ENCODE results near the gene KCNH5.
"Not testable (repeated sequence)": the region's sequence is repeated elsewhere in the genome, so short reads cannot be mapped to it uniquely, and the experiment has no call there.

KCNH5 gene

DNA sequence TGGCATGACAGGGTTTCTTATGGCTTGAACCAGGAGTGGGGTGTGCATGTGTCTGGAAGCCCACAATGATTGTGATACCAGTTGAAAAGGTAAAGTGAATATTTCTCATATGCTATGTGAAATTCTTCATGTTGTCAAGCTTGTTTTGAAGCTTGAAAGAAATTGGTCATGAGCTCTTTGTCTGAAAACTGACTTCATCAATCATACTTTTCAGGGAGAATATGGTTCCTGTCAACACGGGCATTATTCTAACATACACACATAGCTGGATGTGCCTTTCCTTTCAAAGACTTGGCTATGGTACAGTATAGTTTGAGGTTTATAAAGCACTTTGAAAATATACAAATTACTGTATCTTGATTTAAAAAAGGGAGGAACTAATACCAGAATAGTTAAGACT, 158.8 kb downstream of the KCNH5 start:
- no peak for DNase-seq (ENCODE audit: low read depth in 2 of 3, low spot score in 2 of 3)

DNA sequence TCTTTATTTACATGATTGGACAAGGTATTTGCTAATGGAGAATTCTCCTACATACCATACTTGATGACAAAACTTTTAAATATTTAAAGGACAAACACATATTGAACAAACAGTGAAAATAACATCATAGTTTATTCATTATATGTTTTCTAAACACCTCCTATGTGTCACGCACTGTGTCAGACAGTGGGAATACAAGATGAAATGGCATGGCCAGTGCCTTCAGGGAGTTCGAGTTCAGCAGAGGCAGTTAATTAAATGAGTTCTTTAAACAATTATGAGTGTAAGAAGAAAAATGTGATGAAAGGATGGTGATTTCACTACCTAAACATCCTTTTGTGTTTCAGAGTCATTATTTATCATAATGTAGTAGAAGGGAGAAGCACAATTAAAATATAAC, 159.8 kb downstream of the KCNH5 start:
- no peak for DNase-seq (ENCODE audit: low read depth in 2 of 3, low spot score in 2 of 3)

DNA sequence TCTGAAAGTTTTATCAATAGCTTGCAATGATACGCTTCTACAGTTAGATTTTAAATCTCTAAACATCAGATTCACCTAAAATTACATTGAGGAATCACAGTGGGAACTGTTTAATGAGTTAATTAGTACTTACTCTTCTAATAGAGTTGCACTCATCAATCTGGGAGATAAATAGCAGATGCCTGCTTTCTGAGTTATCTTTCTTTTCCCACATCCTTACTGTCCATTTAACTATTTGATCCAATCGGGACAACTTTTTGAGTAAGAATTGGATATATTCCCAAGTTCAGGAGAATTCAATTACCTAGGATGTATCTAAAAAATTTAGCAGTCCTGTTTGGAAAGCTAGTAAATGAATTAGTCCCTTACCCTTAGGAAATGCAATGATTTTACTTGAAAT, 162.3 kb downstream of the KCNH5 start:
- DNase-seq (ENCODE audit: low read depth in 2 of 3, low spot score in 2 of 3): no peak

DNA sequence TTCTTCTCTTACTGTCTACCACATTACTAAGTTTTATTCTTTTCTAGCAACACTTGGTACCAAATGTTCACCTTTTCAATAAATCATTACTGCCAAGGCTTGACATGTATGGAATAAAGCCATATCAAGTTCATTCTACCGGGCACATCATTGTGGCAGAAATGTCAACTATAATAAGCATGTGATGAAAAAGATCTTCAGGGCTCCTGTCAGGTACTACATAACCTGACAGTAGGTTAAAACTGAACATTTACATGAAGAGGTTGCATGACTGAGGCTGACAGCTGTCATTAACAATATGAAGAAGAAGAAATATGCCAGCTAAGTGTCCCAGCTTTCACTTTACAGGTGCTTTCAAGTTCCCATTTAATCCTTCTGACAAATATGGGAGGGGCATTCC, 178.9 kb downstream of the KCNH5 start:
- no peak for DNase-seq (ENCODE audit: low read depth in 2 of 3, low spot score in 2 of 3)

GRCh38 chr14:62864588-62864987, 180.7 kb downstream of the KCNH5 start:
- no peak for DNase-seq (ENCODE audit: low read depth in 2 of 3, low spot score in 2 of 3)

DNA sequence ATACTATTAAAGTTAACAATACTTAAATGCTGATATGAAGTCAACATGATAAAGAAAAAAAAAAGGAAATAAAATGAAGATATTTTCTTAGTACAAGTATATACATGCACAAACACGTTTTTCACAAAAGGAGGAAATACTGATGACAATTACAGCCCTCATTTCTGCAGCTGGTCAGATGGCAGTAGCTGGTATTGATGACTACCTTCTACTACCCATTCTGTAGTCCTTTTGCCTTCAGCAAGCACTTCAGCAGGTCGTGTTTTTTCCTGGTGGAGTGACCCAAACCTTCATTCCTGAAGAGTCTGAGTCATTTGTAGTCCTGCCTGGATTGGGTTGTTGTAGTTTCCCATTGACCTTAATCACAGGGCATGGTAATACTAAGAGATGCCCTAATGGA, 187.2 kb downstream of the KCNH5 start:
- not testable (repeated sequence) for DNase-seq (ENCODE audit: low read depth in 2 of 3, low spot score in 2 of 3)

DNA sequence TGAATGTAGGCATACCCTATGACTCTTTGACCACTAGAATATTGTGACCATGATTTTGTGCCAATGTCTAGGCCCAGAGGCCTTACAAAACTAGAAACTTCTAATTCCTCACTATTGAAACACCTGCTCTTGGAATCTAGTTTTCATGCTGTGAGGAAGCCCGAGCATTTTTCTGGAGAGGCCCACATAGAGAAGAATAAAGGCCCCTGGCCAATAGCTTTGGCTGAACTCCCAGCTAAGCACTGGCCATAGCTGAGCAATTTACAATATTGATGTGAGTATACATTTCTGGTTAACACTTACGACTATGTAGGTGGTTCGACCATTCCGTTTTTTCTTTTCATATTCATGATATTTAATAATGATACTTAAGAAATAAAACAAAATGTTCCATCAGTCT, 190.3 kb downstream of the KCNH5 start:
- DNase-seq (ENCODE audit: low read depth in 2 of 3, low spot score in 2 of 3): no peak

- no peak for DNase-seq (ENCODE audit: low read depth in 2 of 3, low spot score in 2 of 3)
Observed at GRCh38 chr14:62847168-62847567, 198.1 kb downstream of the KCNH5 start.

GRCh38 chr14:62844546-62844945, 200.7 kb downstream of the KCNH5 start:
- no peak for DNase-seq (ENCODE audit: low read depth in 2 of 3, low spot score in 2 of 3)

GRCh38 chr14:62824086-62824485, 221.2 kb downstream of the KCNH5 start:
- no peak for DNase-seq (ENCODE audit: low read depth in 2 of 3, low spot score in 2 of 3)

DNA sequence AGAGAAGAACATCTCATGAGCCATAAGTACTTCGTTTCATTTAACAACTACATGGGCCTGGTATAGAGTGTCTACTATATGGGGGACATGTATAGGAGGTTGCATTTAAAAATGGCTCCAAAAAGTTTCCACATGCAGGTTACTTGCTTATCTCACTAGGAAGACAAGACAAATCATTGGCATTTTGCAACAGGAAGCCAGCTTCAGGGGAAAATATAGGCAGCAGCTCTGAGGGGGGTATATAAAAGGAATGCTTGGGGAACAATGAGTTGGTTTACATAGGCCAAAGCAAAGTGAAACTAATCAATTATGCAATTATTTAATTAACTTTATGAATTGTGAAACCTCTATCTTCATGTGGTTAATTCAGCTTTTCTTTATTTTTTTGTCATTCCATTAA, 225.3 kb downstream of the KCNH5 start:
- DNase-seq (ENCODE audit: low read depth in 2 of 3, low spot score in 2 of 3): no peak

DNA sequence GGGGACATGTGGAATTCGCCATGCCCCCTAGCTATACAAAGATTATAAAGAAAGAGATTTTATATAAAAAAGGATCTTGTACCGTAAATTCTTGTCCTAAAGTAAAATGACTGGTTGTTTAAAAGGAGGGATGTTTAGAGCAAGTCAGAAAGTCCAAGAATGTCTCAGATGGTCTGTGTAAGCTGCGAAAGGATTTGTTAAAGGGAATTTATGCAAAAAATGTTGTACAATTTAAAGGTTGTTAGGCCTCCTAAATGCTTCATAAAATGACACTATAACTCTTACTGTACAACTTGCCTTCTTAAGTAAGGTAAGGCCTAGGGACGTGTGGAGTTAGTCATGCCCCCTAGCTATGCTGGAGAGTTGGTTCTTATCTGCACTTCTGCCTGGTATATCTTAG, 237.6 kb downstream of the KCNH5 start:
- DNase-seq (ENCODE audit: low read depth in 2 of 3, low spot score in 2 of 3): no peak

GRCh38 chr14:62800577-62800976, 244.7 kb downstream of the KCNH5 start:
- DNase-seq (ENCODE audit: low read depth in 2 of 3, low spot score in 2 of 3): no peak

- no peak for DNase-seq (ENCODE audit: low read depth in 2 of 3, low spot score in 2 of 3)
Observed at GRCh38 chr14:62796431-62796830, 248.8 kb downstream of the KCNH5 start.

DNA sequence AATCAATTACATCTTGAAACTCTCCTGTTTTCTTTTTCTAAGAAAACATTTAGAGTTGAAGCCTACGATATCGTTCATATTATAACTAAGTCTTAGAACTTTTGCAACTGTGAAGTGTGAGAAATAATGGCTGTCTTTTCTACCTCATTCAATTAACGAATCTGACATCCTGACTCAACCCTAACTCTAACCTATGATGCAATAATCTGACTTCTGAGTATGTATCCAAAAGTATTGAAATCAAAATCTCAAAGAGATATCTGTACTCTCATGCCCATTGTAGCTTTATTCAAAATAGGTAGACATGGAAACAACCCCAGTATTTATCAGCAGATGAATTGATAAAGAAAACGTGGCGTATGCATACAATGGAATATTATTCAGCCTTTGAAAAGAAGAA, 252.7 kb downstream of the KCNH5 start:
- DNase-seq (ENCODE audit: low read depth in 2 of 3, low spot score in 2 of 3): no peak

DNA sequence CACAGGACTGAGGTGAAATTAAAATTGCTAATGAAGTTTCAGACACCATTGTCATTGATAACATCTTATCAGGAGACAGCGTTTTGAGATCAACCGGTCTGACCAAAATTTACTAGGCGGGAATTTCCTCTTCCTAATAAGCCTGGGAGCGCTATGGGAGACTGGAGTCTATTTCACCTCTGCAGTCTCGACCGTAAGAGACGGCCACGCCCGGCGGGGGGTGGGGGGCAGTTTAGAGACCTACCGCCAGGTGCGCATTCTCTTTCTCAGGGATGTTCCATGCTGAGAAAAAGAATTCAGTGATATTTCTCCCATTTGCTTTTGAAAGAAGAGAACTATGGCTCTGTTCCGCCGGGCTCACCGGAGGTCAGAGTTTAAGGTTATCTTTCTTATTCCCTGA, 263.9 kb downstream of the KCNH5 start:
- DNase-seq (ENCODE audit: low read depth in 2 of 3, low spot score in 2 of 3): not testable (repeated sequence)

DNA sequence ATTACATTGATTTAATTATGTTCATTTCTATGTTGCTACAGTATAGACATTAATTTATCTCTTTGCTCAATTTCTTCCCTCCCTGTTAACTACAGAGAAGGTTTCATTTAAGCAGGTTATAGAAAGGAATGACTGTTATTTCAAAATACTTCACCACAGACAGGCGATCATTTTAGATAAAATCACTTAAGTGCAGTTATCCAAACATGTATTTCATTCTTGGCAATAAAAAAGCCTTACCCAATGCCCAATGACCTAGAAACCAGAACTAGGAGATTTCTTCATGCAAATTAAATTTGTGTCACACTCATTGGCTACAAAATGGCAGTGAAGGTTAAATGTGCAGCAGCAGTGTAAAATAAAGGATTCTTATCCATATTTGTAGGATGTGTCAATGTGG, 266.4 kb downstream of the KCNH5 start:
- DNase-seq (ENCODE audit: low read depth in 2 of 3, low spot score in 2 of 3): no peak

DNA sequence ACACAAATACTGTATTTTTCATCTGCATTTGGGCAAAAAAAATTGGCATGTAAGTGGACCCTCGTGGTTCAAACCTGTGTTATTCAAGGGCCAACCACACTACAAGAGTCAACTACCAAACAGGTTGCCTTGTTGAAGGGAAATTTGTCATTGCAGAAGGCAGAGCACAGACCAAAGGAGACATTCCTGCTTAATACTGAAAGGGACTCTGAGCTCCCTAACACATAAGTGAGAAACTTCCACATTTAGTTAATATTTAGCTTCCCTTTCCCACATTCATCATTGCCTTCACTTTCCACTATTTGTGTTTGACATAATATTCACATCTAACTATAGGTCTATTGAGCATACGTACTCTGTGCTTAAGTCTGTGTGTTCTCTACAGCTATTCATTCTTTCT, 266.9 kb downstream of the KCNH5 start:
- DNase-seq (ENCODE audit: low read depth in 2 of 3, low spot score in 2 of 3): no peak

DNA sequence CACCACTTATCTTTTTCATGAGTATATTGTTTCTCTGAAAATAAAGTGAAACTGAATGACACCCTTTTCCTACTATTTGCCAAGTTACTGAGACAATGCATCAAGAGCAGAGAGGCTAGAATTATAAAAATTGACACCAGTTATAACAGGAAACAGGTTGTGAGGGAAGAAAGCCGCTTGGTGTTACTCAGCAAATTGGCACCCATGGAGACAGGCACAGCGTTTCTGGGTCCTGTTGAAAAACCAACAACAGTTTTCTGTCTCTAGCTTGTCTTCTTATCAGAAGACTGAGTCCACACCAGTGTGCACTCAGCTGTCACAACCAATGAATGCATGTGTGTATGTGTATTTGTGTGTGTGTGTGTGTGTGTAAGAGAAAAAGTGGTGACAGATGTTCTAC, 267.7 kb downstream of the KCNH5 start:
- DNase-seq (ENCODE audit: low read depth in 2 of 3, low spot score in 2 of 3): no peak

DNA sequence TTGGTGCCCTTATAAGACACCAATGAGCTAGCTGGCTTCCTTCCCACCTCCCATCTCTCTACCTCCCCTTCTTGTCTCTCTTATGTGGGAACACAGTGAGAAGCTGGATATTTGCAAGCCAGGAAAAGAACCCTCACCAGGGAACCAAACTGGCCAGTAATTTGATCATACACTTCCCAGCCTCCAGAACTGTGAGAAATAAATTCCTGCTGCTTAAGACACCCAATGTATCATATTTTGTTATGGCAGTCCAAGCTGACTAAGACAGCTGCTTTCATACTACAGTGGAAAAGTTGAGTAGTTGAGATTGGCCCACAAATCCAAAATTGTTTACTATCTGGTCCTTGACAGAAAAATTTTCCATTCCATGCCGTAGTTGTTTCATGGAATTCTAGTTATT, 269.0 kb downstream of the KCNH5 start:
- DNase-seq (ENCODE audit: low read depth in 2 of 3, low spot score in 2 of 3): no peak

GRCh38 chr14:62768753-62769152, 276.5 kb downstream of the KCNH5 start:
- no peak for DNase-seq (ENCODE audit: low read depth in 2 of 3, low spot score in 2 of 3)

GRCh38 chr14:62763951-62764350, 281.3 kb downstream of the KCNH5 start:
- no peak for DNase-seq (ENCODE audit: low read depth in 2 of 3, low spot score in 2 of 3)

DNA sequence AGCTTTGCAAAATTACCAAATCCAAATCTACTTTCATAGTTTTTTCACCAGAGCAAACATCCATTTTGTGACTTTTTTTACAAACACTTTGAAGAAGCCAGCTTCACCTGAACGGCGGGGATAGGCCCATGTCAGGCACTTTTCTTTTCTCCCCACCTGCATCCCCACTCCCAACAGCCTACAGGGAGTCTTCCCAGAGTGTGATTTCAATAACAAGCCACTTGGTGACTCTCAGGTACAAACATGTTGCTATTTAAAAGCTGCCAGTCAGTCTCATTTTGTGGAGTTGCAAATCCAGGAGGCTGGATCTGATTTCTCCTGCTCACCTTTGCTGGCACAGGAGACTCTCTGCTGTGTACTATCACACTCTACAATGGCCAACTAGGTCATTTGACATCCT, 285.5 kb downstream of the KCNH5 start:
- DNase-seq (ENCODE audit: low read depth in 2 of 3, low spot score in 2 of 3): no peak

DNA sequence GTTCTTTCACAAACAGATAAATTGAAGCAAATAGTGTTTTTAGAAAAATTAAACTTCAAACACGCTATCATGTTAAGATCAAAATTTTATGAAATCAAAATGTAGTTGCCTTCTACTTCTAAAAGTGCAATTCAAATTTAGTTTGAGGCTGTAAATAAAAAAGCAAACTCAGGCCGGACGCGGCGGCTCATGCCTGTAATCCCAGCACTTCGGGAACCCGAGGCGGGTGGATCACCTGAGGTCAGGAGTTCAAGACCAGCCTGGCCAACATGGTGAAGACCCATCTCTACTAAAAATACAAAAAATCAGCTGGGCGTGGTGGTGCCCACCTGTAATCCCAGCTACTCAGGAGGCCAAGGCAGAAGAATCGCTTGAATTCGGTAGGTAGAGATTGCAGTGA, 298.4 kb downstream of the KCNH5 start:
- not testable (repeated sequence) for DNase-seq (ENCODE audit: low read depth in 2 of 3, low spot score in 2 of 3)
